Tibial artery (tissue), 4 donors: ENCODE data around the gene SCP2.

Source experiments
- DNase-seq, 2 donors: peaks; one replicate each; pipeline ENCODE4 v3.0.0-alpha.2; 2019
- H3K27ac ChIP-seq, 2 donors: fragments of 200-600 bp; sonication (generic) in 1 of 2; 1 replicate in 1 of 2; 2 replicates in 1 of 2; pipeline ENCODE4 v1.5.1; 2018 to 2019; ENCODE audit warnings: mild to moderate bottlenecking in 1 of 2
- H3K27me3 ChIP-seq, 2 donors: fragments of 200-600 bp; sonication (generic) in 1 of 2; one replicate each; pipeline versions ENCODE4 v1.5.1 to v1.6.0; 2016 to 2019
- H3K36me3 ChIP-seq, 3 donors: fragments of 200-600 bp; sonication (generic) in 2 of 3; one replicate each; pipeline ENCODE4 v1.5.1; 2016 to 2019; ENCODE audit warnings: mild to moderate bottlenecking in 2 of 3
- H3K4me1 ChIP-seq, 4 donors: fragments of 200-600 bp; sonication (generic) in 2 of 4; 1 replicate in 3 of 4; 2 replicates in 1 of 4; pipeline ENCODE4 v1.5.1; 2016 to 2019
- H3K4me3 ChIP-seq, 2 donors: fragments of 200-600 bp; sonication (generic) in 1 of 2; 1 replicate in 1 of 2; 2 replicates in 1 of 2; pipeline ENCODE4 v1.5.1; 2018 to 2019; ENCODE audit warnings: mild to moderate bottlenecking in 2 of 2
- H3K9me3 ChIP-seq, 3 donors: fragments of 200-600 bp; sonication (generic) in 1 of 3; one replicate each; pipeline ENCODE4 v1.5.1; 2016 to 2019
- intact Hi-C: fragments of 100-400 bp; cut with DNase I; formaldehyde crosslinking; loops from one replicate; pipeline ENCODE4 v1.15.0; 2023; ENCODE audit warnings: low total_unique reads
- TF ChIP-seq, protein P1 (sequence below), 2 experiments: fragments of 200-600 bp in 1 of 2; fragments of 450-650 bp in 1 of 2; IDR thresholded peaks; one replicate each; pipeline ENCODE4 v1.5.1; 2017 to 2019; ENCODE audit warnings: antibody characterized with exemption in 2 of 2, mild to moderate bottlenecking in 1 of 2, moderate library complexity in 1 of 2

Gene SCP2

DNA sequence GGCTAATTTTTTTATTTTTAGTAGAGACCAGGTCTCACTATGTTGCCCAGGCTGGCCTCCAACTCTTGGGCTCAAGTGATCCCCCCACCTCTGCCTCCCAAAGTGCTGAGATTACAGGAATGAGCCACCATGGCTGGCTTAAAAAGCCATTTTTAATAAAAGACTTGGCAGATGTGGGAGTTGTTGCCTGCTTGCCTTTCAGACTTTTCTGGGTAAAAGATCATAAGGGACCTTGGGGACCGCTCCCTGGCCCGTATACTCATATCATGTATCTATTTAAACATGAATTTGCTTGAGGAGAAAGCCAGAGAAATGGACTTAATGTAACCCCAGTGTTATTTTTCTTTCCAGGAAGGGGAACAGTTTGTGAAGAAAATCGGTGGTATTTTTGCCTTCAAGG lies 111.5 kb downstream of the SCP2 start:
- intact Hi-C loops = no loop called here
- no peak for DNase-seq
- Histone ChIP-seq H3K27me3 (no peaks in the 10 kb centered on the region), H3K36me3 (peaks cover 13 to 51% (median 20%) of the 10 kb centered on the region in 3 donors), H3K4me3 (no peak overlapping the region), H3K9me3 (no peaks in the 10 kb centered on the region), H3K4me1 (no peaks in the 10 kb centered on the region), H3K27ac (no peak overlapping the region)
- TF ChIP-seq, protein P1, sequence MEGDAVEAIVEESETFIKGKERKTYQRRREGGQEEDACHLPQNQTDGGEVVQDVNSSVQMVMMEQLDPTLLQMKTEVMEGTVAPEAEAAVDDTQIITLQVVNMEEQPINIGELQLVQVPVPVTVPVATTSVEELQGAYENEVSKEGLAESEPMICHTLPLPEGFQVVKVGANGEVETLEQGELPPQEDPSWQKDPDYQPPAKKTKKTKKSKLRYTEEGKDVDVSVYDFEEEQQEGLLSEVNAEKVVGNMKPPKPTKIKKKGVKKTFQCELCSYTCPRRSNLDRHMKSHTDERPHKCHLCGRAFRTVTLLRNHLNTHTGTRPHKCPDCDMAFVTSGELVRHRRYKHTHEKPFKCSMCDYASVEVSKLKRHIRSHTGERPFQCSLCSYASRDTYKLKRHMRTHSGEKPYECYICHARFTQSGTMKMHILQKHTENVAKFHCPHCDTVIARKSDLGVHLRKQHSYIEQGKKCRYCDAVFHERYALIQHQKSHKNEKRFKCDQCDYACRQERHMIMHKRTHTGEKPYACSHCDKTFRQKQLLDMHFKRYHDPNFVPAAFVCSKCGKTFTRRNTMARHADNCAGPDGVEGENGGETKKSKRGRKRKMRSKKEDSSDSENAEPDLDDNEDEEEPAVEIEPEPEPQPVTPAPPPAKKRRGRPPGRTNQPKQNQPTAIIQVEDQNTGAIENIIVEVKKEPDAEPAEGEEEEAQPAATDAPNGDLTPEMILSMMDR (IDR thresholded peaks at IDR 0.05) = no peak

DNA sequence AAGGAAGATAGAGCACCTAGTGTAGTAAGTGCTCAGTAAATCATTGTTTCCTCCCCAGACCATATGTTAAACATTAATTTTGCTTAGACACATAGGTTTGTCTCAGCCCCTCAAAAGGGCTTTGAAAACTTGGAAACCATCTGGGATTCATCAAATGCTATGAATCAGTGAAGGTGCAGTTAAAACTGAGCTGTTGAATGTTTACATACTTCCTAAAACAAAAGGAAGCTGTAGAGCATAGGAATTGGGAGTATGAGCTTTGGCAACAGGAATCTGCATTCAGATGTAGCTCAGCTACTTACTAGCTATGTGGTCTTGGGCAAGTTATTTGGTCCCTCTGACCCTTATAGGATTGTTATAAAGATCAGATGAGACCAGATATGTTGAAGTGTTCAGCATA lies 116.2 kb downstream of the SCP2 start:
- TF ChIP-seq, protein P1 (IDR thresholded peaks at IDR 0.05) = no peak
- Histone ChIP-seq H3K9me3 (no peaks in the 10 kb centered on the region), H3K4me1 (peaks cover 0 to 7% (median 0%) of the 10 kb centered on the region in 4 donors), H3K27ac (no peak overlapping the region), H3K36me3 (peaks cover 13 to 65% (median 27%) of the 10 kb centered on the region in 3 donors), H3K27me3 (no peaks in the 10 kb centered on the region), H3K4me3 (no peak overlapping the region)
- no peak for DNase-seq
- intact Hi-C loops = no loop called here

DNA sequence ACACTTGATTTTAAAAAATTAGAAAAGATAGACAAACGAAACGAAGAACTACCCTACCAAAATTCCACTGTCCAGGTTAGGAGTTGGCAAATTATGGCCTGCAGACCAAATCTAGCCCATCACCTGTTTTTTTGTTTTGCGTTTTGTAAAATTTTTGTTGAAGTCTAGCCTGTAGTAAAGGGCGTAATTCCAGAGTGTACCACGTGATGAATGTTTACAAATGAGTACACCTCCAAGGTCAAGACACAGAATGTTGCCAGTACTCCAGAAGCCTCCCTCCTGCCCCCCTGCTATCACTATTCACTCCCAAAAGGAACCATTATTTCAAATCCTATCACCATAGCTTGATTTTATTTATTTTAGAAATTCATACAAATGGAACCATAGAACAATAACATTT lies 117.8 kb downstream of the SCP2 start:
- TF ChIP-seq, protein P1 (IDR thresholded peaks at IDR 0.05) = no peak
- DNase-seq = no peak
- no peak overlapping the region for H3K4me3 ChIP-seq
- no peak overlapping the region for H3K27ac ChIP-seq
- intact Hi-C loops = no loop called here
- H3K4me1 ChIP-seq = peaks cover 0 to 24% (median 10%) of the 10 kb centered on the region in 4 donors
- no peaks in the 10 kb centered on the region for H3K9me3 ChIP-seq
- no peaks in the 10 kb centered on the region for H3K27me3 ChIP-seq
- H3K36me3 ChIP-seq = peaks cover 5 to 54% (median 22%) of the 10 kb centered on the region in 3 donors

DNA sequence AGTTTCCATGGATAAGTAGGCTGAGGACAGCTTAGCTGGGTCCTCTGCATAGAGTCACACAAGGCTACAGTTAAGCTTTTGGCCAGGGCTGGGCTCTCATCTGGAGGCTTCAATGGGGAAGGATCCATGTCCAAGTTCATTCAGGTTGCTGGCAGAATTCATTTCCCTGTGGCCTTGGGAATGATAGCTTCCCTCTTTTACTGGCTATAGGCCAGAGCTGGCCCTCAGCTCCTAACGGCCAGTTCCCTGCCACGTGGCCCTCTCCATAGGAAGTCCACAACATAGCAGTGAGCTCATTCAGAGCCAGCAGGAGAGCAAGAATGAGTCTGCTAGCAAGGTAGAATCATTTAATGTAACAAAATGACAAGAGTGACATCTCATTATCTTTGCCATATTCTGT lies 119.9 kb downstream of the SCP2 start:
- no peak overlapping the region for H3K4me3 ChIP-seq
- DNase-seq = no peak
- TF ChIP-seq, protein P1 (IDR thresholded peaks at IDR 0.05) = no peak
- intact Hi-C loops = no loop called here
- H3K4me1 ChIP-seq = peaks cover 0 to 35% (median 14%) of the 10 kb centered on the region in 4 donors
- no peak overlapping the region for H3K27ac ChIP-seq
- no peaks in the 10 kb centered on the region for H3K27me3 ChIP-seq
- H3K36me3 ChIP-seq = peaks cover under 1 to 39% (median 10%) of the 10 kb centered on the region in 3 donors
- H3K9me3 ChIP-seq = no peaks in the 10 kb centered on the region

DNA sequence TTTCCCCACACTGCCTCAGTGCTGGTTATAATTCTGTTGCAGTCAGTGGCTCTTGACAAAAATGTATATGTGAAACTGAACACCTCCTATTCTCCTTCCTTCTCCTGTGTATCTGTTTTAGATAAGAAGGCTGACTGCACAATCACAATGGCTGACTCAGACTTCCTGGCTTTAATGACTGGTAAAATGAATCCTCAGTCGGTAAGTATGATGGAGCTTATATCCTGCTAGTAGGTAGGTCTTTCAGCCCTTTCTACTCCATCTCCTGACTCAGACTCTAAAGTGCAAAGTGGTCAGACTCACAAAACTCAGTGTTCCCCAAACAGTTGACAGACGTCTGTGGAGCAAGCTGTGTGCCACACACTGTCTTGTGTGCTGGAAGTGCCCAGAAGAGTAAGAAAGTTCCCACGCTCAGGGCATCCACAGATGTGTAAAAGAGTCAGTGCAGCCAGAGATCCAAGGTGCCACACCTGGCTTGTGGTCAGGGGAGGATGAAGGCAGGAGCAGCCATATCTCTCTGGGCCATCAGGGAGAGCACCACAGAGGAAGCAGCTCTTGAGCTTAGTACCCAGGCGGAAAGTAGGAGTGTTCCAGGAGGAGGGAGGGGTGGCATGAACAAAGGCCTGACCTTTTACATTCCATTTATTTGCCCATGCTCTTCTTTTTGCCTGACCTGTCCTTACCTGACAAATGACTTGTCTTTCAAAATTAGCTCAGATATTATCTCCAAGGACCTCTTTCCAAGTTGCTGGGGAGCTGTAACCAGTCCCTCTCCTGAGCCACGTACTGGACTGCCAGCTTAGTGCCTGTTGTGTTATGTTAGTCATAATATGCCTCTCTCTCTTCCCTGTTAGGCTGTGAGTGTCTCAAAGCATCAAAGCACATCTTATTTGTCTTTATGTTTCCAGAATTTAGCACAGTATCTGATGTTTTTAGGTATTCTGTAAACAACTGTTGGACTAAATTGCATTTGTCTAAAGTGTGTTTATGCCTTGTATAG lies 121.0 kb downstream of the SCP2 start:
- Histone ChIP-seq H3K27ac (peak overlapping the region; percentile 37 to 65), H3K4me1 (peaks cover 0 to 35% (median 14%) of the 10 kb centered on the region in 4 donors), H3K4me3 (no peak overlapping the region), H3K36me3 (peaks cover 3 to 34% (median 10%) of the 10 kb centered on the region in 3 donors), H3K9me3 (no peaks in the 10 kb centered on the region), H3K27me3 (no peaks in the 10 kb centered on the region)
- DNase-seq = no peak
- intact Hi-C loops = no loop called here
- TF ChIP-seq, protein P1 (IDR thresholded peaks at IDR 0.05) = no peak
